ENCODE data around the gene LARGE1. TPM values are rescaled to one million over a fixed set of nuclear protein-coding genes. Genes with fewer than 3 reads are reported as not detected.

Gene LARGE1
- total RNA-seq, 1 experiment from 2014 or later, result 1.3 TPM

DNA sequence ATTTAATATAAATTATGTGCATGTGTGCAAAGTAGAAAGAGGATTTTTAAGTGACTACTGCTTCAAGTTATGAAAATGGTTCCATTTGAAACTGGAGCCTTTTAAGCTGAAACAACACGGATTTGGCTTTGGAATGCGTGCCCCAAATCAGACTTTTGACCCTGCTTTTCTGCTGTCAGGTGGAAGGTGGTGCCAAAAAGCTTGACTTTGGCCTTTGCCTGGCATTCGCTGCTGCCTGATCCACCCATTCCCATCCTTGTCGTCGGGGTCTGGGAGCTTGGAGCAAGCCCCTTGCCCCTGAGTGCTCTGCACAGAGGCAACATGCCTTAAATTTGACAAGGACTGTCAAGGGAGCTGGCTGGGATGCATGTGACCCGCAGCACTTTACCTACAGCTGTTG, 526.8 kb downstream of the LARGE1 start:
- no peaks in the 10 kb centered on the region for H4K20me1 ChIP-seq (ENCODE audit: low read length)
- ChIA-PET CTCF (no interaction called here), POLR2A (ENCODE audit: unreplicated experiment) (no interaction called here)
- intact Hi-C loops (cut with micrococcal nuclease), result no loop called here
- no peak for ATAC-seq
- no peaks in the 10 kb centered on the region for H3K9me2 ChIP-seq (replicated peaks; ENCODE audit: low read length)
- no peak for DNase-seq
- H3K79me2 ChIP-seq (ENCODE audit: low read length), result no peaks in the 10 kb centered on the region
- H3K4me1 ChIP-seq (ENCODE audit: insufficient read depth, low read length), result no peaks in the 10 kb centered on the region
- no peak overlapping the region for H3K9ac ChIP-seq (ENCODE audit: low read length)
- no peak overlapping the region for H2AFZ ChIP-seq (ENCODE audit: low read length)
- H3F3A ChIP-seq (ENCODE audit: low read length, unreplicated experiment), result no peaks in the 10 kb centered on the region
- no peaks in the 10 kb centered on the region for H3K36me3 ChIP-seq (ENCODE audit: low read depth, low read length)
- H3K27ac ChIP-seq (ENCODE audit: low read length), result no peak overlapping the region
- H3K9me3 ChIP-seq (ENCODE audit: low read length), result no peaks in the 10 kb centered on the region
- H3K4me3 ChIP-seq (ENCODE audit: low read length), result no peak overlapping the region
- H3K27me3 ChIP-seq (ENCODE audit: low read length), result no peaks in the 10 kb centered on the region
- TF ChIP-seq, protein P1, sequence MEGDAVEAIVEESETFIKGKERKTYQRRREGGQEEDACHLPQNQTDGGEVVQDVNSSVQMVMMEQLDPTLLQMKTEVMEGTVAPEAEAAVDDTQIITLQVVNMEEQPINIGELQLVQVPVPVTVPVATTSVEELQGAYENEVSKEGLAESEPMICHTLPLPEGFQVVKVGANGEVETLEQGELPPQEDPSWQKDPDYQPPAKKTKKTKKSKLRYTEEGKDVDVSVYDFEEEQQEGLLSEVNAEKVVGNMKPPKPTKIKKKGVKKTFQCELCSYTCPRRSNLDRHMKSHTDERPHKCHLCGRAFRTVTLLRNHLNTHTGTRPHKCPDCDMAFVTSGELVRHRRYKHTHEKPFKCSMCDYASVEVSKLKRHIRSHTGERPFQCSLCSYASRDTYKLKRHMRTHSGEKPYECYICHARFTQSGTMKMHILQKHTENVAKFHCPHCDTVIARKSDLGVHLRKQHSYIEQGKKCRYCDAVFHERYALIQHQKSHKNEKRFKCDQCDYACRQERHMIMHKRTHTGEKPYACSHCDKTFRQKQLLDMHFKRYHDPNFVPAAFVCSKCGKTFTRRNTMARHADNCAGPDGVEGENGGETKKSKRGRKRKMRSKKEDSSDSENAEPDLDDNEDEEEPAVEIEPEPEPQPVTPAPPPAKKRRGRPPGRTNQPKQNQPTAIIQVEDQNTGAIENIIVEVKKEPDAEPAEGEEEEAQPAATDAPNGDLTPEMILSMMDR (conservative IDR thresholded peaks at IDR 0.05; ENCODE audit: low read depth, low read length), result no peak
- TF ChIP-seq EZH2phosphoT487 (IDR thresholded peaks at IDR 0.05; ENCODE audit: borderline replicate concordance, low read length), result no peak
- no peak for TF ChIP-seq EZH2 (IDR thresholded peaks at IDR 0.05; ENCODE audit: low read length, unreplicated experiment)
- no peak overlapping the region for H3K4me2 ChIP-seq (ENCODE audit: low read length)
- no TSS peak for BruUV-seq (replicated peaks)

DNA sequence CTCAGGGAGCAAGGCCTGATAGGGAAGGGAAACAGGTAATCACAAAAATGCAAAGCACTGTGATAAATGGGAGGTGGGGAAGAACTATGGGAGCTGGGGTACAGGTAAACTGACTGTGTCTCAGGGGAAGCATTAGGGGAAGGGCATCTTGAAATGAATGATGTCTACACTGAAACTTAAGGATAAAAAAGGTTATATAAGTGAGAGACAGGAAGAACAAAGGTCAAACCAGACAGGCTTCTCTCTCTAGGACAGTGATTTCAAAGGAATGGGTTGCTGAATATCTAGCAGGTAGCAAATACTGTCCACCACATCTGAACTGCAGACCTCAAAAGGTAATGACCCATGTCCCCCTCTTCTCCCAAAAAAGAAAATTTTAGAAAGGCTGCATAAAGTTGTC, 529.0 kb downstream of the LARGE1 start:
- Histone ChIP-seq H4K20me1 (ENCODE audit: low read length) (no peaks in the 10 kb centered on the region), H2AFZ (ENCODE audit: low read length) (no peak overlapping the region), H3K9ac (ENCODE audit: low read length) (no peak overlapping the region), H3K9me2 (replicated peaks; ENCODE audit: low read length) (no peaks in the 10 kb centered on the region), H3K4me3 (ENCODE audit: low read length) (no peak overlapping the region), H3K27me3 (ENCODE audit: low read length) (no peaks in the 10 kb centered on the region), H3K9me3 (ENCODE audit: low read length) (no peaks in the 10 kb centered on the region), H3K4me2 (ENCODE audit: low read length) (no peak overlapping the region), H3F3A (ENCODE audit: low read length, unreplicated experiment) (no peaks in the 10 kb centered on the region), H3K36me3 (ENCODE audit: low read depth, low read length) (no peaks in the 10 kb centered on the region), H3K79me2 (ENCODE audit: low read length) (no peaks in the 10 kb centered on the region), H3K4me1 (ENCODE audit: insufficient read depth, low read length) (no peaks in the 10 kb centered on the region), H3K27ac (ENCODE audit: low read length) (no peak overlapping the region)
- intact Hi-C loops (cut with micrococcal nuclease), result no loop called here
- ChIA-PET POLR2A (ENCODE audit: unreplicated experiment) (no interaction called here), CTCF (no interaction called here)
- DNase-seq, result no peak
- no TSS peak for BruUV-seq (replicated peaks)
- no peak for TF ChIP-seq EZH2 (IDR thresholded peaks at IDR 0.05; ENCODE audit: low read length, unreplicated experiment)
- TF ChIP-seq, protein P1 (conservative IDR thresholded peaks at IDR 0.05; ENCODE audit: low read depth, low read length), result no peak
- no peak for ATAC-seq

DNA sequence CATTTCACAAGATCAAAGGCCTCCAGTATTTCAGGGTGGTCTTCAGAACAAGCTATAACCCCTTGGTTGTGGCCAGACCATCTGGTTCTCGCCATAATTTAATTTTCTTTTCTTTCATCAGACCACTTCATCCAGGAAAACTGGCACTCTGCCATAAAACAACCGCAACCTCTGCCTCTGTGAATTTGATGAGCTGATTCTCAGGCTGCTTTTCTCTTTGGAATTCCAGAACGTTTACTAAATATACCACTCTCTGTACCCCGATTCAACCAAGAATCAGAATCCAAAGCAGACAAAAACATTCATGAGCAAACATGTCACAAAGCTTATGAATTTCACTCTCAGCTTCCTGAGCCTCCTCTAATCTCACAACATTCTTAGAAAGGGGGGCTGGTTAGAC, 530.3 kb downstream of the LARGE1 start:
- POLR2A ChIA-PET (ENCODE audit: unreplicated experiment), result no interaction called here
- H3K79me2 ChIP-seq (ENCODE audit: low read length), result no peaks in the 10 kb centered on the region
- BruUV-seq (replicated peaks), result no TSS peak
- no peak overlapping the region for H2AFZ ChIP-seq (ENCODE audit: low read length)
- no peak overlapping the region for H3K9ac ChIP-seq (ENCODE audit: low read length)
- no peak overlapping the region for H3K27ac ChIP-seq (ENCODE audit: low read length)
- DNase-seq, result no peak
- TF ChIP-seq EZH2 (IDR thresholded peaks at IDR 0.05; ENCODE audit: low read length, unreplicated experiment) (no peak), EZH2phosphoT487 (IDR thresholded peaks at IDR 0.05; ENCODE audit: borderline replicate concordance, low read length) (no peak)
- TF ChIP-seq, protein P1 (conservative IDR thresholded peaks at IDR 0.05; ENCODE audit: low read depth, low read length), result no peak
- H3F3A ChIP-seq (ENCODE audit: low read length, unreplicated experiment), result no peaks in the 10 kb centered on the region
- H3K36me3 ChIP-seq (ENCODE audit: low read depth, low read length), result no peaks in the 10 kb centered on the region
- H3K4me3 ChIP-seq (ENCODE audit: low read length), result no peak overlapping the region
- no peaks in the 10 kb centered on the region for H4K20me1 ChIP-seq (ENCODE audit: low read length)
- CTCF ChIA-PET, result no interaction called here
- no peaks in the 10 kb centered on the region for H3K27me3 ChIP-seq (ENCODE audit: low read length)
- intact Hi-C loops (cut with micrococcal nuclease), result no loop called here
- H3K4me1 ChIP-seq (ENCODE audit: insufficient read depth, low read length), result no peaks in the 10 kb centered on the region
- H3K9me3 ChIP-seq (ENCODE audit: low read length), result no peaks in the 10 kb centered on the region
- no peak overlapping the region for H3K4me2 ChIP-seq (ENCODE audit: low read length)
- ATAC-seq, result no peak
- H3K9me2 ChIP-seq (replicated peaks; ENCODE audit: low read length), result no peaks in the 10 kb centered on the region
